IMR-90 (cell line): ENCODE measurements around the gene CRYBA2. TPM values are rescaled to one million over a fixed set of nuclear protein-coding genes. Genes with fewer than 3 reads are reported as not detected.
A peak's percentile ranks its signal among the peaks of the same experiment; 100 is the strongest.

Source experiments
- ATAC-seq: fragments of 200-7000 bp; cut with Tn5 transposase; 2 replicates; pipeline ENCODE4 v1.9.1; 2020; ENCODE audit warnings: low read depth, mild to moderate bottlenecking, moderate library complexity
- BruUV-seq: library from RNA; stranded (reverse); fragments of 400-500 nt; replicated peaks from 2 replicates; lab custom pipeline; 2021; lab: Mats Ljungman, UMichigan
- CTCF ChIA-PET: fragments of 300-600 bp; formaldehyde crosslinking; extraction: SDS; loops from one replicate; lab custom pipeline; 2021; ENCODE audit warnings: antibody characterized with exemption; lab: Yijun Ruan, JAX
- POLR2A ChIA-PET: fragments of 300-600 bp; sonication (Branson Sonifier 250); formaldehyde crosslinking; loops from one replicate; lab custom pipeline; 2022; ENCODE audit warnings: antibody characterized with exemption; ENCODE audit not compliant: unreplicated experiment; lab: Charles Lee
- DNase-seq: peaks from one replicate; pipeline ENCODE4 v3.0.0; 2013
- H2AFZ ChIP-seq: replicated peaks from 2 replicates; pipeline ENCODE3; 2013; ENCODE audit warnings: low read length, mild to moderate bottlenecking; ENCODE audit not compliant: poor library complexity
- H2AK5ac ChIP-seq: 2 replicates; pipeline ENCODE4 v1.6.1; 2013; ENCODE audit warnings: low read depth, low read length, inconsistent platforms
- H2AK9ac ChIP-seq: replicated peaks from 2 replicates; pipeline ENCODE3; 2013; ENCODE audit warnings: mild to moderate bottlenecking, low read depth, low read length, moderate library complexity; ENCODE audit not compliant: poor library complexity
- H2BK120ac ChIP-seq: 2 replicates; pipeline ENCODE4 v1.6.1; 2013; ENCODE audit warnings: low read depth, low read length, inconsistent platforms
- H2BK15ac ChIP-seq: 3 replicates; pipeline ENCODE4 v1.6.1; 2013; ENCODE audit warnings: low read depth, low read length, inconsistent platforms
- H2BK20ac ChIP-seq: 2 replicates; pipeline ENCODE4 v1.6.1; 2013; ENCODE audit warnings: low read depth, mild to moderate bottlenecking, inconsistent platforms, low read length, moderate library complexity
- H2BK5ac ChIP-seq: 2 replicates; pipeline ENCODE4 v1.6.1; 2013; ENCODE audit warnings: mild to moderate bottlenecking, low read depth, low read length, inconsistent platforms; ENCODE audit not compliant: poor library complexity, severe bottlenecking
- H3K14ac ChIP-seq: replicated peaks from 2 replicates; pipeline ENCODE4 v1.6.1; 2013; ENCODE audit warnings: low read depth, low read length, inconsistent platforms
- H3K18ac ChIP-seq: 2 replicates; pipeline ENCODE4 v1.6.1; 2013; ENCODE audit warnings: low read depth, low read length, control low read depth
- H3K23ac ChIP-seq: 2 replicates; pipeline ENCODE4 v1.6.1; 2013; ENCODE audit warnings: low read depth, low read length, inconsistent platforms
- H3K27ac ChIP-seq: 2 replicates; pipeline ENCODE4 v1.5.1; 2013; ENCODE audit warnings: mild to moderate bottlenecking, control low read depth, low read length; ENCODE audit not compliant: insufficient read depth
- H3K27me3 ChIP-seq: 2 replicates; pipeline ENCODE4 v1.6.1; 2013; ENCODE audit warnings: low read length; ENCODE audit not compliant: control insufficient read depth, insufficient read depth
- H3K36me3 ChIP-seq: 2 replicates; pipeline ENCODE4 v1.6.1; 2013; ENCODE audit warnings: low read length, mixed read lengths; ENCODE audit not compliant: control insufficient read depth, insufficient read depth
- H3K4ac ChIP-seq: 2 replicates; pipeline ENCODE4 v1.6.1; 2013; ENCODE audit warnings: low read depth, low read length, inconsistent platforms
- H3K4me1 ChIP-seq: 2 replicates; pipeline ENCODE4 v1.6.1; 2013; ENCODE audit warnings: low read length, mixed read lengths; ENCODE audit not compliant: control insufficient read depth, insufficient read depth
- H3K4me2 ChIP-seq: 2 replicates; pipeline ENCODE4 v1.6.1; 2013; ENCODE audit warnings: low read depth, mild to moderate bottlenecking, control low read depth, low read length, moderate library complexity
- H3K4me3 ChIP-seq: 2 replicates; pipeline ENCODE4 v1.5.1; 2013; ENCODE audit warnings: low read depth, mild to moderate bottlenecking, control low read depth, low read length, moderate library complexity; ENCODE audit not compliant: insufficient read depth
- H3K56ac ChIP-seq: 2 replicates; pipeline ENCODE4 v1.6.1; 2013; ENCODE audit warnings: low read length, inconsistent platforms; ENCODE audit not compliant: insufficient read depth; ENCODE audit errors: extremely low read depth
- H3K79me1 ChIP-seq, 2 experiments: 2 replicates each; pipeline ENCODE4 v1.6.1; 2013; ENCODE audit warnings: low read length in 2 of 2, inconsistent platforms in 1 of 2, low read depth in 1 of 2
- H3K9ac ChIP-seq: 2 replicates; pipeline ENCODE4 v1.6.1; 2013; ENCODE audit warnings: low read depth, low read length, control low read depth
- H3K9me1 ChIP-seq: 2 replicates; pipeline ENCODE4 v1.6.1; 2013; ENCODE audit warnings: low read length, inconsistent platforms; ENCODE audit not compliant: insufficient read depth
- H3K9me3 ChIP-seq: 2 replicates; pipeline ENCODE4 v1.6.1; 2013; ENCODE audit warnings: low read length; ENCODE audit not compliant: control insufficient read depth, insufficient read depth
- H4K20me1 ChIP-seq: 2 replicates; pipeline ENCODE4 v1.6.1; 2013; ENCODE audit warnings: low read length, inconsistent platforms; ENCODE audit not compliant: insufficient read depth
- H4K5ac ChIP-seq: 2 replicates; pipeline ENCODE4 v1.6.1; 2013; ENCODE audit warnings: mild to moderate bottlenecking, low read depth, low read length, control low read depth
- H4K8ac ChIP-seq, 2 experiments: 2 replicates each; pipeline ENCODE4 v1.6.1; 2013; ENCODE audit warnings: low read depth in 2 of 2, low read length in 2 of 2, control low read depth in 1 of 2, inconsistent platforms in 1 of 2
- H4K91ac ChIP-seq: 2 replicates; pipeline ENCODE4 v1.6.1; 2013; ENCODE audit warnings: low read depth, low read length, inconsistent platforms; ENCODE audit not compliant: insufficient read depth
- BHLHE40 ChIP-seq: fragments of 150-350 bp; IDR thresholded peaks from 2 replicates; pipeline ENCODE4 v1.6.1; 2016; ENCODE audit warnings: mild to moderate bottlenecking, low read depth, low read length
- CEBPB ChIP-seq: IDR thresholded peaks from 2 replicates; pipeline ENCODE4 v1.6.1; 2012; ENCODE audit warnings: low read depth, low read length, improper control_type of control experiment
- ELK1 ChIP-seq: fragments of 150-350 bp; IDR thresholded peaks from 2 replicates; pipeline ENCODE4 v1.6.1; 2016; ENCODE audit warnings: low read depth, mild to moderate bottlenecking, low read length, moderate library complexity, borderline replicate concordance
- FOS ChIP-seq: fragments of 150-350 bp; IDR thresholded peaks from 2 replicates; pipeline ENCODE4 v1.6.1; 2016; ENCODE audit warnings: low read depth, low read length
- POLR2A ChIP-seq: IDR thresholded peaks from 2 replicates; pipeline ENCODE4 v1.6.1; 2012; ENCODE audit warnings: mild to moderate bottlenecking, low read depth, low read length
- RCOR1 ChIP-seq: IDR thresholded peaks from 2 replicates; pipeline ENCODE4 v1.6.1; 2012; ENCODE audit warnings: mild to moderate bottlenecking, low read length, improper control_type of control experiment; ENCODE audit not compliant: insufficient replicate concordance
- RFX5 ChIP-seq: IDR thresholded peaks from 2 replicates; pipeline ENCODE4 v1.8.0; 2012; ENCODE audit warnings: low read depth, mild to moderate bottlenecking, low read length, moderate library complexity
- SMC3 ChIP-seq: fragments of 150-350 bp; IDR thresholded peaks from 2 replicates; pipeline ENCODE4 v1.6.1; 2016; ENCODE audit warnings: low read depth, mild to moderate bottlenecking, antibody characterized with exemption, low read length, moderate library complexity
- USF2 ChIP-seq: fragments of 150-350 bp; IDR thresholded peaks from 2 replicates; pipeline ENCODE4 v1.6.1; 2017; ENCODE audit warnings: mild to moderate bottlenecking, antibody characterized with exemption, low read length, low read depth
- WGBS, 2 experiments: methylation state at CpG; one replicate each; pipeline versions ENCODE4 v1.1.5 to v1.1.7; 2013; ENCODE audit warnings: missing lambda C conversion rate in 2 of 2; ENCODE audit not compliant: insufficient read length in 1 of 2; ENCODE audit errors: extremely low coverage in 2 of 2; 5-methylcytosine and 5-hydroxymethylcytosine counted together
- dilution Hi-C: fragments of 300-500 bp; cut with HindIII; formaldehyde crosslinking; loops from one replicate; pipeline ENCODE4 v1.14.3; 2018; ENCODE audit warnings: low sequenced_read_pairs; ENCODE audit not compliant: unreplicated experiment
- in situ Hi-C: fragments of 300-500 bp; cut with MboI; formaldehyde crosslinking; loops from 3 replicates; pipeline ENCODE4 v1.14.3; 2019; ENCODE audit warnings: low sequenced_read_pairs, inconsistent platforms, mixed read lengths
- intact Hi-C: fragments of 100-400 bp; cut with micrococcal nuclease; formaldehyde crosslinking; loops from 2 replicates; pipeline ENCODE4 v1.10.0; 2022
- polyA plus RNA-seq, 3 experiments: library from polyadenylated mRNA; depleted of rRNA; stranded (reverse); fragments of >200 nt; gene quantifications; 2 replicates each; pipeline ENCODE4 v1.2.3, GENCODE V29; 2012; ENCODE audit warnings: low replicate concordance in 1 of 3
- total RNA-seq: library from RNA; depleted of rRNA; stranded (reverse); fragments of >200 nt; gene quantifications from 2 replicates; pipeline ENCODE4 v1.2.3, GENCODE V29; 2012

CRYBA2 gene
- total and polyA plus RNA-seq, 2 of the 4 experiments (the other 2 are of a cell fraction), result not detected

- dilution Hi-C loops (no loop called here), in situ Hi-C loops (no loop called here), intact Hi-C loops (no loop called here)
- ChIA-PET POLR2A (no interaction called here), CTCF (no interaction called here)
- Histone ChIP-seq H4K91ac (no peak overlapping the region), H3K27me3 (peaks cover 51% of the 10 kb centered on the region), H2BK15ac (no peak overlapping the region), H3K36me3 (no peaks in the 10 kb centered on the region), H4K8ac (no peak overlapping the region), H3K4me1 (no peaks in the 10 kb centered on the region), H3K18ac (no peak overlapping the region), H3K4ac (no peak overlapping the region), H3K14ac (no peak overlapping the region), H3K27ac (no peak overlapping the region), H3K56ac (no peak overlapping the region), H2AFZ (peak overlapping the region; percentile 23), H3K9ac (no peak overlapping the region), H3K9me1 (0 out of 2 replicates have a peak, but pooled peaks cover 4% of the 10 kb centered on the region), H3K4me2 (no peak overlapping the region), H4K20me1 (no peaks in the 10 kb centered on the region; the same call in 1 of the 2 replicates), H4K5ac (no peak overlapping the region), H2AK9ac (peak overlapping the region; percentile 37), H3K23ac (no peak overlapping the region), H2AK5ac (no peak overlapping the region), H2BK20ac (no peak overlapping the region), H2BK120ac (no peak overlapping the region), H2BK5ac (no peak overlapping the region), H3K4me3 (no peak overlapping the region), H3K9me3 (no peaks in the 10 kb centered on the region), H3K79me1 (no peaks in the 10 kb centered on the region)
- TF ChIP-seq BHLHE40 (no peak), RCOR1 (no peak), USF2 (no peak), CEBPB (no peak), ELK1 (no peak), FOS (no peak), POLR2A (no peak), RFX5 (no peak), SMC3 (no peak)
- ATAC-seq (peak; percentile 19; the same call in 1 of the 2 replicates), DNase-seq (peak; percentile 73)
- BruUV-seq, result no TSS peak
- 5% methylated on average over 21 of the region's 42 CpGs; no CpG with 5 or more reads in 1 of the 2 experiments for WGBS, 2 experiments
These were observed 30.2 kb downstream of the CRYBA2 start for GRCh38 chr2:218962859-218963492.
